GM23338 (cell line): ENCODE measurements around the gene COG1. TPM values are rescaled to one million over a fixed set of nuclear protein-coding genes. Genes with fewer than 3 reads are reported as not detected.

Source experiments
- ATAC-seq: fragments of 200-7000 bp; cut with Tn5 transposase; 3 replicates; pipeline ENCODE4 v1.9.1; 2020
- DNase-seq: peaks from one replicate; pipeline ENCODE4 v3.0.0-alpha.2; 2015; ENCODE audit warnings: low spot score
- H2AFZ ChIP-seq: fragments of 200-600 bp; sonication (generic); 2 replicates; pipeline ENCODE4 v1.8.0; 2016; ENCODE audit warnings: antibody characterized with exemption, mild to moderate bottlenecking, moderate library complexity
- H3F3A ChIP-seq: fragments of 200-600 bp; sonication (generic); replicated peaks from 2 replicates; pipeline ENCODE4 v1.8.0; 2017; ENCODE audit warnings: antibody characterized with exemption, mixed run types, low read depth
- H3K27ac ChIP-seq: fragments of 200-600 bp; sonication (generic); 2 replicates; pipeline ENCODE4 v1.6.1; 2016; ENCODE audit warnings: low read depth
- H3K27me3 ChIP-seq: fragments of 200-600 bp; sonication (generic); 2 replicates; pipeline ENCODE4 v1.8.0; 2016; ENCODE audit warnings: mild to moderate bottlenecking, mixed run types, moderate library complexity; ENCODE audit not compliant: insufficient read depth
- H3K36me3 ChIP-seq: fragments of 200-600 bp; sonication (generic); 2 replicates; pipeline ENCODE4 v1.8.0; 2016; ENCODE audit warnings: mild to moderate bottlenecking; ENCODE audit not compliant: insufficient read depth
- H3K4me1 ChIP-seq: fragments of 200-600 bp; sonication (generic); 2 replicates; pipeline ENCODE4 v1.8.0; 2016; ENCODE audit warnings: mild to moderate bottlenecking, moderate library complexity; ENCODE audit not compliant: insufficient read depth
- H3K4me2 ChIP-seq: fragments of 200-600 bp; sonication (generic); 2 replicates; pipeline ENCODE4 v1.7.1; 2017; ENCODE audit warnings: mixed run types
- H3K4me3 ChIP-seq: fragments of 200-600 bp; sonication (generic); 2 replicates; pipeline ENCODE4 v1.6.1; 2016; ENCODE audit warnings: mixed run types
- H3K79me2 ChIP-seq: fragments of 200-600 bp; sonication (generic); replicated peaks from 2 replicates; pipeline ENCODE4 v1.8.0; 2017; ENCODE audit warnings: mild to moderate bottlenecking; ENCODE audit not compliant: insufficient read depth
- H3K9me2 ChIP-seq: fragments of 200-600 bp; sonication (generic); 2 replicates; pipeline ENCODE4 v1.8.0; 2017; ENCODE audit not compliant: insufficient read depth
- H4K20me1 ChIP-seq: fragments of 200-600 bp; sonication (generic); replicated peaks from 2 replicates; pipeline ENCODE4 v1.8.0; 2017; ENCODE audit warnings: mild to moderate bottlenecking; ENCODE audit not compliant: insufficient read depth
- H3K27ac Mint-ChIP-seq: 2 replicates; pipeline ENCODE4 v1.8.0; 2020; ENCODE audit warnings: inconsistent platforms, mild to moderate bottlenecking, moderate library complexity, mixed read lengths
- H3K27me3 Mint-ChIP-seq: 3 replicates; pipeline ENCODE4 v1.8.0; 2022; ENCODE audit warnings: low read depth, mild to moderate bottlenecking, moderate library complexity, mixed read lengths, inconsistent platforms; ENCODE audit not compliant: insufficient read depth, poor library complexity
- H3K36me3 Mint-ChIP-seq: 3 replicates; pipeline ENCODE4 v1.8.0; 2021; ENCODE audit warnings: low read depth, mild to moderate bottlenecking, inconsistent platforms, moderate library complexity, mixed read lengths
- H3K4me1 Mint-ChIP-seq: 3 replicates; pipeline ENCODE4 v1.8.0; 2020; ENCODE audit warnings: mild to moderate bottlenecking, inconsistent platforms, mixed read lengths
- H3K4me3 Mint-ChIP-seq: 3 replicates; pipeline ENCODE4 v1.8.0; 2021; ENCODE audit warnings: moderate library complexity, mild to moderate bottlenecking, inconsistent platforms, mixed read lengths
- H3K9me3 Mint-ChIP-seq: 3 replicates; pipeline ENCODE4 v1.8.0; 2020; ENCODE audit warnings: moderate library complexity, mild to moderate bottlenecking, inconsistent platforms, mixed read lengths
- POLR2AphosphoS5 ChIP-seq: IDR thresholded peaks from 2 replicates; pipeline ENCODE4 v1.6.1; 2016; ENCODE audit warnings: antibody characterized with exemption, low read depth
- polyA plus RNA-seq: library from polyadenylated mRNA; unstranded; fragments of >200 nt; fragmentation: Nextera tagmentation; extraction: Ambion mirVana; gene quantifications from 2 replicates; pipeline ENCODE4 v1.2.1, GENCODE V29; 2016
- total RNA-seq: library from RNA; depleted of rRNA; stranded (reverse); fragments of >200 nt; shearing (Covaris generic); gene quantifications from 2 replicates; pipeline ENCODE4 v1.2.3, GENCODE V29; 2014
- TF ChIP-seq, protein P1 (sequence below): fragments of 250-450 bp; sonication (Bioruptor Pico); IDR thresholded peaks from 2 replicates; pipeline ENCODE4 v1.5.0; 2020; ENCODE audit warnings: mild to moderate bottlenecking, moderate library complexity
- TF ChIP-seq, protein P2 (sequence below), 2 experiments: fragments of 200-600 bp in 1 of 2; sonication (generic) in 1 of 2; conservative IDR thresholded peaks; 2 replicates each; pipeline versions ENCODE4 v1.5.1 to v1.6.1; 2016 to 2017; ENCODE audit warnings: antibody characterized with exemption in 2 of 2, low read depth in 2 of 2, mild to moderate bottlenecking in 2 of 2, moderate library complexity in 1 of 2

Gene COG1
- total and polyA plus RNA-seq, 2 experiments from 2014 or later: 15.0 to 26.1 TPM

DNA sequence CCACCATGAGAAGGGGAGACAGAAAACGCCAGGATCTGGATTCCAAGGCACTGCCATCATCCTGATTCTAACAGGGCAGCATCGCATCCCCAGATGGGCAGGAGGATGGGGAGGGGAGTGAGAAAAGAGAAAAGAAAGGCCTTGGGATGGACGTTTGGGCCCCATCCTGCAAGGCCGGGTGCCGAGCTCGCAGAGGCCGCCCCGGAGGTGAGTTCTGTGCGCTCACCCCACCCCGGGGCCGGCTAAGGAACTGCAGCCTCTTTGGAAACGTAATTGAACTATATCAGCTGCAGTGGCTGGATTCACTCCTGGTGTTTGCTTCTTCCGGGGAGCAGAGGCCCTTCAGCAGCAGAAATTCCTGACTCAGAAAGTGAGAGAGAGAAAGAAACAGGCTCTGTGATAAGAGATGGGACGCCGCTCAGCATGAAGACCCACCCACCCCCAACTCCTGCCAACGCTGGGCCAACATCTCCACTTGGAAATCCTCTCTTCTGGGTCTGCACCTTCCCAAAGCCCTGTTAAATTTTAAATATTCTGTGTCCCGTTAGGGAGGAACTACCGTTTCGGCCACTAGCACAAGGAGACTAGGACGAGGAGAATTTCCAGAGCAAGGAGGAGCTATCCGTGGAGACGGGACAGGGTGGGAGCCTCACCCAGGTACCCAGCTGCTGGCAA is 36.6 kb upstream of the COG1 start:
- peaks cover 39% of the 10 kb centered on the region for H3K4me1 ChIP-seq
- H2AFZ ChIP-seq: peak overlapping the region; percentile 93
- no peaks in the 10 kb centered on the region for H3K9me2 ChIP-seq
- peaks cover 5% of the 10 kb centered on the region; the same call in 1 of the 2 replicates for H3F3A ChIP-seq
- no peaks in the 10 kb centered on the region for H3K79me2 ChIP-seq
- TF ChIP-seq, protein P1, sequence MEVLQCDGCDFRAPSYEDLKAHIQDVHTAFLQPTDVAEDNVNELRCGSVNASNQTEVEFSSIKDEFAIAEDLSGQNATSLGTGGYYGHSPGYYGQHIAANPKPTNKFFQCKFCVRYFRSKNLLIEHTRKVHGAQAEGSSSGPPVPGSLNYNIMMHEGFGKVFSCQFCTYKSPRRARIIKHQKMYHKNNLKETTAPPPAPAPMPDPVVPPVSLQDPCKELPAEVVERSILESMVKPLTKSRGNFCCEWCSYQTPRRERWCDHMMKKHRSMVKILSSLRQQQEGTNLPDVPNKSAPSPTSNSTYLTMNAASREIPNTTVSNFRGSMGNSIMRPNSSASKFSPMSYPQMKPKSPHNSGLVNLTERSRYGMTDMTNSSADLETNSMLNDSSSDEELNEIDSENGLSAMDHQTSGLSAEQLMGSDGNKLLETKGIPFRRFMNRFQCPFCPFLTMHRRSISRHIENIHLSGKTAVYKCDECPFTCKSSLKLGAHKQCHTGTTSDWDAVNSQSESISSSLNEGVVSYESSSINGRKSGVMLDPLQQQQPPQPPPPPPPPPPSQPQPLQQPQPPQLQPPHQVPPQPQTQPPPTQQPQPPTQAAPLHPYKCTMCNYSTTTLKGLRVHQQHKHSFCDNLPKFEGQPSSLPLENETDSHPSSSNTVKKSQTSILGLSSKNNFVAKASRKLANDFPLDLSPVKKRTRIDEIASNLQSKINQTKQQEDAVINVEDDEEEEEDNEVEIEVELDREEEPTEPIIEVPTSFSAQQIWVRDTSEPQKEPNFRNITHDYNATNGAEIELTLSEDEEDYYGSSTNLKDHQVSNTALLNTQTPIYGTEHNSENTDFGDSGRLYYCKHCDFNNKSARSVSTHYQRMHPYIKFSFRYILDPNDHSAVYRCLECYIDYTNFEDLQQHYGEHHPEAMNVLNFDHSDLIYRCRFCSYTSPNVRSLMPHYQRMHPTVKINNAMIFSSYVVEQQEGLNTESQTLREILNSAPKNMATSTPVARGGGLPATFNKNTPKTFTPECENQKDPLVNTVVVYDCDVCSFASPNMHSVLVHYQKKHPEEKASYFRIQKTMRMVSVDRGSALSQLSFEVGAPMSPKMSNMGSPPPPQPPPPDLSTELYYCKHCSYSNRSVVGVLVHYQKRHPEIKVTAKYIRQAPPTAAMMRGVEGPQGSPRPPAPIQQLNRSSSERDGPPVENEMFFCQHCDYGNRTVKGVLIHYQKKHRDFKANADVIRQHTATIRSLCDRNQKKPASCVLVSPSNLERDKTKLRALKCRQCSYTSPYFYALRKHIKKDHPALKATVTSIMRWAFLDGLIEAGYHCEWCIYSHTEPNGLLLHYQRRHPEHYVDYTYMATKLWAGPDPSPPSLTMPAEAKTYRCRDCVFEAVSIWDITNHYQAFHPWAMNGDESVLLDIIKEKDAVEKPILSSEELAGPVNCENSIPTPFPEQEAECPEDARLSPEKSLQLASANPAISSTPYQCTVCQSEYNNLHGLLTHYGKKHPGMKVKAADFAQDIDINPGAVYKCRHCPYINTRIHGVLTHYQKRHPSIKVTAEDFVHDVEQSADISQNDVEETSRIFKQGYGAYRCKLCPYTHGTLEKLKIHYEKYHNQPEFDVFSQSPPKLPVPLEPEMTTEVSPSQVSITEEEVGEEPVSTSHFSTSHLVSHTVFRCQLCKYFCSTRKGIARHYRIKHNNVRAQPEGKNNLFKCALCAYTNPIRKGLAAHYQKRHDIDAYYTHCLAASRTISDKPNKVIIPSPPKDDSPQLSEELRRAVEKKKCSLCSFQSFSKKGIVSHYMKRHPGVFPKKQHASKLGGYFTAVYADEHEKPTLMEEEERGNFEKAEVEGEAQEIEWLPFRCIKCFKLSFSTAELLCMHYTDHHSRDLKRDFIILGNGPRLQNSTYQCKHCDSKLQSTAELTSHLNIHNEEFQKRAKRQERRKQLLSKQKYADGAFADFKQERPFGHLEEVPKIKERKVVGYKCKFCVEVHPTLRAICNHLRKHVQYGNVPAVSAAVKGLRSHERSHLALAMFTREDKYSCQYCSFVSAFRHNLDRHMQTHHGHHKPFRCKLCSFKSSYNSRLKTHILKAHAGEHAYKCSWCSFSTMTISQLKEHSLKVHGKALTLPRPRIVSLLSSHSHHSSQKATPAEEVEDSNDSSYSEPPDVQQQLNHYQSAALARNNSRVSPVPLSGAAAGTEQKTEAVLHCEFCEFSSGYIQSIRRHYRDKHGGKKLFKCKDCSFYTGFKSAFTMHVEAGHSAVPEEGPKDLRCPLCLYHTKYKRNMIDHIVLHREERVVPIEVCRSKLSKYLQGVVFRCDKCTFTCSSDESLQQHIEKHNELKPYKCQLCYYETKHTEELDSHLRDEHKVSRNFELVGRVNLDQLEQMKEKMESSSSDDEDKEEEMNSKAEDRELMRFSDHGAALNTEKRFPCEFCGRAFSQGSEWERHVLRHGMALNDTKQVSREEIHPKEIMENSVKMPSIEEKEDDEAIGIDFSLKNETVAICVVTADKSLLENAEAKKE (CRISPR knock-in tag): no peak
- TF ChIP-seq POLR2AphosphoS5: no peak
- TF ChIP-seq, protein P2, sequence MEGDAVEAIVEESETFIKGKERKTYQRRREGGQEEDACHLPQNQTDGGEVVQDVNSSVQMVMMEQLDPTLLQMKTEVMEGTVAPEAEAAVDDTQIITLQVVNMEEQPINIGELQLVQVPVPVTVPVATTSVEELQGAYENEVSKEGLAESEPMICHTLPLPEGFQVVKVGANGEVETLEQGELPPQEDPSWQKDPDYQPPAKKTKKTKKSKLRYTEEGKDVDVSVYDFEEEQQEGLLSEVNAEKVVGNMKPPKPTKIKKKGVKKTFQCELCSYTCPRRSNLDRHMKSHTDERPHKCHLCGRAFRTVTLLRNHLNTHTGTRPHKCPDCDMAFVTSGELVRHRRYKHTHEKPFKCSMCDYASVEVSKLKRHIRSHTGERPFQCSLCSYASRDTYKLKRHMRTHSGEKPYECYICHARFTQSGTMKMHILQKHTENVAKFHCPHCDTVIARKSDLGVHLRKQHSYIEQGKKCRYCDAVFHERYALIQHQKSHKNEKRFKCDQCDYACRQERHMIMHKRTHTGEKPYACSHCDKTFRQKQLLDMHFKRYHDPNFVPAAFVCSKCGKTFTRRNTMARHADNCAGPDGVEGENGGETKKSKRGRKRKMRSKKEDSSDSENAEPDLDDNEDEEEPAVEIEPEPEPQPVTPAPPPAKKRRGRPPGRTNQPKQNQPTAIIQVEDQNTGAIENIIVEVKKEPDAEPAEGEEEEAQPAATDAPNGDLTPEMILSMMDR (conservative IDR thresholded peaks at IDR 0.05; ENCODE audit: low read depth in 2 of 2): peak; percentile 67 to 73
- ATAC-seq (peak; percentile 96), DNase-seq (peak; percentile 94)
- H3K4me2 ChIP-seq: peak overlapping the region; percentile 41; the same call in 1 of the 2 replicates
- peaks cover 6% of the 10 kb centered on the region for H3K27me3 Mint-ChIP-seq
- H3K36me3 Mint-ChIP-seq: no peaks in the 10 kb centered on the region
- no peaks in the 10 kb centered on the region for H3K9me3 Mint-ChIP-seq
- H4K20me1 ChIP-seq: no peaks in the 10 kb centered on the region
- H3K27ac ChIP-seq: no peak overlapping the region
- no peaks in the 10 kb centered on the region for H3K27me3 ChIP-seq
- H3K36me3 ChIP-seq: no peaks in the 10 kb centered on the region
- 0 out of 2 replicates have a peak overlapping the region, but pooled peaks have one; percentile 53 for H3K27ac Mint-ChIP-seq
- H3K4me3 ChIP-seq: no peak overlapping the region
- H3K4me1 Mint-ChIP-seq: peaks cover 37% of the 10 kb centered on the region
- H3K4me3 Mint-ChIP-seq: peak overlapping the region; percentile 31; the same call in 2 of the 3 replicates
